ENCODE measurements around the gene CCDC138. TPM values are rescaled to one million over a fixed set of nuclear protein-coding genes. Genes with fewer than 3 reads are reported as not detected.

CCDC138 gene
- polyA plus RNA-seq, 1 experiment: 2.8 TPM

- ChIA-PET POLR2A (no interaction called here), CTCF (no interaction called here)
- Histone ChIP-seq H3K27ac (ENCODE audit: low read depth, low read length) (no peak overlapping the region), H3K27me3 (ENCODE audit: control insufficient read depth, insufficient read depth, low read length) (peaks cover 58% of the 10 kb centered on the region), H3K9me3 (ENCODE audit: control insufficient read depth, insufficient read depth, low read length) (no peaks in the 10 kb centered on the region), H3K4me3 (ENCODE audit: low read depth, low read length) (no peak overlapping the region)
- TF ChIP-seq CTCF (IDR thresholded peaks at IDR 0.05; ENCODE audit: low read depth, low read length): no peak
- no peak for DNase-seq (ENCODE audit: low read depth, low spot score)
Measured at GRCh38 chr2:108923019-108923700, 136.6 kb downstream of the CCDC138 start.

DNA sequence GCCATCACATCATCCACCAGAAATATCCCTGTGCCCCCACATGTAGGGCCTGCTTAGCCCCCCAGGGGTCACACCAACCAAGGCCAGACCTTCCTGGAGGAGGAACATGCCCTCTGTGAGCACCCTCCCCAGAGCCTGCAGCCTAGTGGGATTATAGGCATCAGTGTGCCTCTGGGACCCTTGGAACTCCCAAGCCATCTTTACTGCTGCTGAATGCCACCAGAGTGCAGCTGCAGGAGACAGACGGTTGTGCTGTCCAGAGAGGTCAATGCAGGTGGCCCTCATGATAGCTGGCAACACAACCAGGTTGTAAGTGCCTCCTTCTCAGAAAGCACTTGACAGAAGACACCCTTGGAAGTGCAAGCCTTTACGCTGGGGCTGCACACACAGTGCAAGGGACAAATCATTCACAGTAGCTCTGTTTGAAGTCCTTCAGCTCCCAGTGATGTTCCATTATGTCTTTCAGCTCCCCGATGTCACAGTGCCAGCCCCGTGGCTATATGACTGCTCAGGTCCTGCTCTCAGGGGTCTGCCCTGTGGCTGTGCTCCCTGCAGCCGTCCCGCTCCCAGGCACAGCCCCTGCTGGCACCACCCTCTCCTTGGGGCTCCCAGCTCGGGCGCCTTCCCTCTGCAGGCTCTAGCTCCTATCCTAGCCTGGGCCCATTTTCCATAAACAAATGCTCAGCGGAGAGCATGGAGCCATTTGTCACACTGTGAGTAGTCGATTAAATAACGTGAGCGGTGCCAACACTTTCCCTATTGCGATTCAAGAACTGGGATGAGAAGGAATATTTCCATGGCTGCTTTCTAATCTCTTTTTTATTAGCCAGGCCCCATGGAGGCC is 137.4 kb downstream of the CCDC138 start:
- TF ChIP-seq CTCF (IDR thresholded peaks at IDR 0.05; ENCODE audit: low read depth, low read length): no peak
- no peak for DNase-seq (ENCODE audit: low read depth, low spot score)
- Histone ChIP-seq H3K4me3 (ENCODE audit: low read depth, low read length) (no peak overlapping the region), H3K27ac (ENCODE audit: low read depth, low read length) (no peak overlapping the region), H3K9me3 (ENCODE audit: control insufficient read depth, insufficient read depth, low read length) (no peaks in the 10 kb centered on the region), H3K27me3 (ENCODE audit: control insufficient read depth, insufficient read depth, low read length) (peaks cover 52% of the 10 kb centered on the region)
- POLR2A ChIA-PET: interaction anchor here (0.6 kb wide), 1 partner anchor 144 kb away, joined by 5 read pairs; no protein-coding TSS in a partner anchor
- CTCF ChIA-PET: no interaction called here

- Histone ChIP-seq H3K9me3 (ENCODE audit: control insufficient read depth, insufficient read depth, low read length) (no peaks in the 10 kb centered on the region), H3K27ac (ENCODE audit: low read depth, low read length) (no peak overlapping the region), H3K4me3 (ENCODE audit: low read depth, low read length) (no peak overlapping the region), H3K27me3 (ENCODE audit: control insufficient read depth, insufficient read depth, low read length) (peaks cover 56% of the 10 kb centered on the region)
- DNase-seq (ENCODE audit: low read depth, low spot score): no peak
- ChIA-PET CTCF (no interaction called here), POLR2A (interaction anchor here (0.6 kb wide), 1 partner anchor 145 kb away, joined by 5 read pairs; no protein-coding TSS in a partner anchor)
- no peak for TF ChIP-seq CTCF (IDR thresholded peaks at IDR 0.05; ENCODE audit: low read depth, low read length)
Measured at GRCh38 chr2:108924580-108925251, 138.1 kb downstream of the CCDC138 start.

DNA sequence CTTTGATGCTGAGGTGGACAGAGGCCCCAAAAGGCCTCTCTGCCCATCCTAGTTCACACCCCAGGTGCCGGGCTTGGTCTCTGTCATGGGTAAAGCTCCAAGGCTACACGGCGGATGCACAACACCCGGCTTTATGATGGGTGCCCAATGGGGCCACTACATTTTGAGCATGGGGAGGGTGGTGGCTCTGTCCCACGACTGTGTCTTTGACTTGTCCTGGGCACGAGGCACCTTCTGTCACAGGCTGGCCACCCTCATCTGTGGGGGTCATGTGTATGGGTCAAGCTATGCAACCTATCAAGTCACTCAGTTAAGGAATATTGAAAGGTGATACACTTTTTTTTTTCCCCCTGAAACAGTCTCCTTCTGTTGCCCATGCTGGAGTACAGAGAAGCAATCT is 138.7 kb downstream of the CCDC138 start:
- Histone ChIP-seq H3K9me3 (ENCODE audit: control insufficient read depth, insufficient read depth, low read length) (no peaks in the 10 kb centered on the region; the same call in 1 of the 2 replicates), H3K27ac (ENCODE audit: low read depth, low read length) (no peak overlapping the region), H3K27me3 (ENCODE audit: control insufficient read depth, insufficient read depth, low read length) (peaks cover 53% of the 10 kb centered on the region), H3K4me3 (ENCODE audit: low read depth, low read length) (no peak overlapping the region)
- CTCF ChIA-PET: no interaction called here
- POLR2A ChIA-PET: no interaction called here
- no peak for TF ChIP-seq CTCF (IDR thresholded peaks at IDR 0.05; ENCODE audit: low read depth, low read length)
- DNase-seq (ENCODE audit: low read depth, low spot score): no peak
